ENCODE data around the gene NPAS2.

NPAS2 gene

GRCh38 chr2:100997509-100998234 is 177.7 kb downstream of the NPAS2 start:
- no peak for DNase-seq

GRCh38 chr2:100998235-100998573 is 178.3 kb downstream of the NPAS2 start:
- DNase-seq, result no peak

- DNase-seq, result no peak
These were observed 180.1 kb downstream of the NPAS2 start for GRCh38 chr2:100999995-101000394.

- peak; percentile 84 for DNase-seq
These were observed 182.0 kb downstream of the NPAS2 start, which contains the start of gene RPL31 for GRCh38 chr2:101001691-101002561. RPL31 (plus strand) TSS chr2:101002289; CDS start chr2:101002702, 413 bp downstream.

- DNase-seq, result no peak
These were observed 182.8 kb downstream of the NPAS2 start for GRCh38 chr2:101002562-101003277.

- DNase-seq, result no peak
These were observed 183.4 kb downstream of the NPAS2 start for GRCh38 chr2:101003278-101003775.

GRCh38 chr2:101004620-101005325 is 184.8 kb downstream of the NPAS2 start:
- no peak for DNase-seq

GRCh38 chr2:101006065-101006715 is 186.3 kb downstream of the NPAS2 start:
- no peak for DNase-seq

- no peak for DNase-seq
These were observed 187.7 kb downstream of the NPAS2 start for GRCh38 chr2:101007415-101008345.

GRCh38 chr2:101011152-101011551 is 191.2 kb downstream of the NPAS2 start:
- DNase-seq, result no peak

- no peak for DNase-seq
These were observed 192.2 kb downstream of the NPAS2 start for GRCh38 chr2:101012054-101012705.

- DNase-seq, result no peak
These were observed 192.8 kb downstream of the NPAS2 start for GRCh38 chr2:101012706-101013181.

GRCh38 chr2:101014264-101014857 is 194.4 kb downstream of the NPAS2 start:
- no peak for DNase-seq

- no peak for DNase-seq
These were observed 197.4 kb downstream of the NPAS2 start for GRCh38 chr2:101017371-101017770.

GRCh38 chr2:101018934-101019333 is 199.0 kb downstream of the NPAS2 start:
- DNase-seq, result no peak

- no peak for DNase-seq
These were observed 202.3 kb downstream of the NPAS2 start for GRCh38 chr2:101022221-101022620.

- DNase-seq, result no peak
These were observed 203.6 kb downstream of the NPAS2 start for GRCh38 chr2:101023327-101024107.

GRCh38 chr2:101025561-101025960 is 205.6 kb downstream of the NPAS2 start:
- DNase-seq, result no peak

- no peak for DNase-seq
These were observed 206.3 kb downstream of the NPAS2 start for GRCh38 chr2:101026253-101026701.
